H1 (cell line): ENCODE results near the gene PTCH2. TPM values are rescaled to one million over a fixed set of nuclear protein-coding genes. Genes with fewer than 3 reads are reported as not detected.

Experiments used
- CREB1 ChIP-seq: IDR thresholded peaks from 2 replicates; pipeline ENCODE4 v1.6.1; 2012; ENCODE audit warnings: inconsistent platforms
- CTBP2 ChIP-seq: IDR thresholded peaks from 2 replicates; pipeline ENCODE4 v1.7.0; 2011; ENCODE audit warnings: borderline replicate concordance, mild to moderate bottlenecking, moderate library complexity, mixed read lengths, low read length; ENCODE audit not compliant: insufficient read depth, insufficient read length
- JUN ChIP-seq: IDR thresholded peaks from 2 replicates; pipeline ENCODE4 v1.6.1; 2011; ENCODE audit warnings: low read depth, mild to moderate bottlenecking, improper control_type of control experiment, low read length
- MAX ChIP-seq: IDR thresholded peaks from 2 replicates; pipeline ENCODE4 v1.6.1; 2012; ENCODE audit warnings: inconsistent platforms
- RXRA ChIP-seq: IDR thresholded peaks from 2 replicates; pipeline ENCODE4 v1.6.1; 2011; ENCODE audit warnings: low read depth, mild to moderate bottlenecking, low read length, moderate library complexity; ENCODE audit not compliant: insufficient read depth
- SP1 ChIP-seq: IDR thresholded peaks from 2 replicates; pipeline ENCODE4 v1.6.1; 2011; ENCODE audit warnings: low read depth, low read length
- polyA plus RNA-seq, 7 experiments: library from polyadenylated mRNA; depleted of rRNA in 3 of 7; stranded (reverse) in 5 of 7; unstranded in 2 of 7; fragments of >200 nt in 5 of 7; fragments of 200-250 nt in 2 of 7; gene quantifications; 1 replicate in 5 of 7; 2 replicates in 1 of 7; 4 replicates in 1 of 7; pipeline versions ENCODE4 v1.2.1 to v1.2.3, GENCODE V29; 2011 to 2013; ENCODE audit warnings: missing spikeins in 2 of 7, mixed read lengths in 2 of 7
- total RNA-seq: library from RNA; stranded (reverse); fragmentation: NEBNext Ultra II Directional; extraction: Animal tissue kit (Norgen Biotek cat#: 25700); gene quantifications from 2 replicates; pipeline ENCODE4 v1.2.1, GENCODE V29; 2021

The PTCH2 gene
- total and polyA plus RNA-seq, 2 of the 8 experiments (the other 6 are each of a cell fraction or from before 2014, with no cell fraction given), result 0.35 to 1.2 TPM

- TF ChIP-seq RXRA, result no peak
- no peak for TF ChIP-seq CTBP2
- no peak for TF ChIP-seq CREB1
- TF ChIP-seq MAX, result no peak
- no peak for TF ChIP-seq JUN
- no peak for TF ChIP-seq SP1
- TF ChIP-seq, all 59 proteins: peak for 0
Observed at GRCh38 chr1:44860331-44860730, 17.3 kb upstream of the PTCH2 start (continued).
